Gastroesophageal sphincter (tissue), 4 donors: Measurements from ENCODE around the gene HSBP1. TPM values are rescaled to one million over a fixed set of nuclear protein-coding genes. Genes with fewer than 3 reads are reported as not detected.

ENCODE experiments used
- ATAC-seq: fragments of 150-250 bp; one replicate; pipeline ENCODE4 v1.9.1; 2016; ENCODE audit warnings: mild to moderate bottlenecking, moderate library complexity
- H3K27ac ChIP-seq, 4 donors: fragments of 200-600 bp; sonication (generic) in 3 of 4; 1 replicate in 3 of 4; 2 replicates in 1 of 4; pipeline ENCODE4 v1.5.1; 2016 to 2019
- H3K27me3 ChIP-seq: fragments of 200-600 bp; sonication (generic); one replicate; pipeline ENCODE4 v1.5.1; 2019
- H3K36me3 ChIP-seq, 2 donors: fragments of 200-600 bp; sonication (generic); one replicate each; pipeline ENCODE4 v1.5.1; 2019; ENCODE audit warnings: control low read depth in 1 of 2
- H3K4me1 ChIP-seq, 3 donors: fragments of 200-600 bp; sonication (generic); 1 replicate in 2 of 3; 2 replicates in 1 of 3; pipeline ENCODE4 v1.5.1; 2016 to 2019; ENCODE audit warnings: control low read depth in 2 of 3
- H3K4me3 ChIP-seq, 2 donors: fragments of 200-600 bp; sonication (generic); one replicate each; pipeline ENCODE4 v1.5.1; 2019; ENCODE audit warnings: mild to moderate bottlenecking in 1 of 2, moderate library complexity in 1 of 2
- H3K9me3 ChIP-seq, 3 donors: fragments of 200-600 bp; sonication (generic); one replicate each; pipeline ENCODE4 v1.5.1; 2017 to 2019; ENCODE audit warnings: control low read depth in 2 of 3
- CTCF ChIP-seq, 4 experiments: fragments of 200-600 bp in 2 of 4; fragments of 450-650 bp in 2 of 4; sonication (generic) in 1 of 4; IDR thresholded peaks; one replicate each; pipeline ENCODE4 v1.5.1; 2017 to 2019; ENCODE audit warnings: antibody characterized with exemption in 4 of 4, mild to moderate bottlenecking in 2 of 4, moderate library complexity in 2 of 4
- EP300 ChIP-seq: sonication (generic); formaldehyde crosslinking; IDR thresholded peaks from one replicate; pipeline ENCODE4 v1.6.1; 2017; ENCODE audit warnings: antibody characterized with exemption, mild to moderate bottlenecking
- POLR2A ChIP-seq, 2 donors: fragments of 450-650 bp; IDR thresholded peaks; one replicate each; pipeline ENCODE4 v1.6.1; 2017; ENCODE audit warnings: antibody characterized with exemption in 2 of 2, mild to moderate bottlenecking in 2 of 2, moderate library complexity in 1 of 2
- POLR2AphosphoS5 ChIP-seq: sonication (generic); formaldehyde crosslinking; IDR thresholded peaks from one replicate; pipeline ENCODE4 v1.6.1; 2017; ENCODE audit warnings: antibody characterized with exemption
- WGBS, 2 donors: methylation state at CpG; one replicate each; pipeline ENCODE4 v1.1.5; 2018; ENCODE audit warnings: low coverage in 1 of 2; 5-methylcytosine and 5-hydroxymethylcytosine counted together
- total RNA-seq, 4 donors: library from RNA; depleted of rRNA; stranded (reverse); fragments of >200 nt; gene quantifications; one replicate each; pipeline ENCODE4 v1.1.0, GENCODE V29; 2016

Gene HSBP1
- total RNA-seq, 4 donors from 2014 or later = 9.8 to 66.0 (median 19.3) TPM

- peaks cover 0 to 5% (median 0%) of the 10 kb centered on the region in 3 donors for H3K9me3 ChIP-seq
- H3K4me3 ChIP-seq = no peak overlapping the region
- H3K27me3 ChIP-seq = no peaks in the 10 kb centered on the region
- TF ChIP-seq EP300 (no peak), POLR2A (IDR thresholded peaks at IDR 0.05) (no peak), POLR2AphosphoS5 (no peak), CTCF (IDR thresholded peaks at IDR 0.05) (no peak)
- H3K27ac ChIP-seq = no peak overlapping the region
- 54 to 66% methylated on average over 9 to 10 of the region's 10 CpGs for WGBS, 2 donors
- no peaks in the 10 kb centered on the region for H3K4me1 ChIP-seq
- ATAC-seq = no peak
- no peaks in the 10 kb centered on the region for H3K36me3 ChIP-seq
These were observed 12.8 kb upstream of the HSBP1 start for GRCh38 chr16:83794860-83795554.

DNA sequence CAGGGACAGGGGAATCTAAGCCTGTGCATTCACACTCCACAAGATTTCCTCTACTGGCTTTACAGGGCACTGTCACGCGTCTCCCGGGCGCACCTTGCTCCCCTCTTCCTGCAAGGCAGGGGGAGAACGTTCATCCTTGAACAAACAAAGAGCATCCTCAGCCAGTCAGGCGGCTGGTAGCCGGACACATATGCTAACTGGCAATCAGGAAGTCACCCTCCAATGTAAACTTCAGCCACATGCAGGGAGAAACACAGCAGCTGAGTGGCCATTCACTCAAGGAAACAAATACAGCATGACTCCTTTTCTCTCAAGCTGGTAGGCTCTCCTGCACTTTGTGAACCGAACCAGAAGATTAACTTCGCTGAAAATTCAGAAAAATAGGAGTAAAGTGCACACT is 10.8 kb upstream of the HSBP1 start:
- Histone ChIP-seq H3K4me3 (no peak overlapping the region), H3K27me3 (no peaks in the 10 kb centered on the region), H3K27ac (no peak overlapping the region), H3K4me1 (peaks cover 0 to 4% (median 0%) of the 10 kb centered on the region in 3 donors), H3K36me3 (no peaks in the 10 kb centered on the region), H3K9me3 (peaks cover 0 to 5% (median 0%) of the 10 kb centered on the region in 3 donors)
- no peak for ATAC-seq
- TF ChIP-seq POLR2AphosphoS5 (no peak), EP300 (no peak), CTCF (IDR thresholded peaks at IDR 0.05) (no peak), POLR2A (IDR thresholded peaks at IDR 0.05) (no peak)
- 51 to 63% methylated on average over 4 to 6 of the region's 9 CpGs for WGBS, 2 donors

- TF ChIP-seq CTCF (IDR thresholded peaks at IDR 0.05) = no peak
- no peak for TF ChIP-seq POLR2A (IDR thresholded peaks at IDR 0.05)
- no peak for TF ChIP-seq POLR2AphosphoS5
- TF ChIP-seq EP300 = no peak
- 31 to 88% methylated on average over 1 of the region's 1 CpG for WGBS, 2 donors
- no peak overlapping the region for H3K27ac ChIP-seq
- H3K27me3 ChIP-seq = no peaks in the 10 kb centered on the region
- peaks cover 0 to 14% (median 0%) of the 10 kb centered on the region in 3 donors for H3K4me1 ChIP-seq
- H3K9me3 ChIP-seq = no peaks in the 10 kb centered on the region
- no peaks in the 10 kb centered on the region for H3K36me3 ChIP-seq
- H3K4me3 ChIP-seq = no peak overlapping the region
- no peak for ATAC-seq
These were observed 8.4 kb upstream of the HSBP1 start for GRCh38 chr16:83799336-83799735.

DNA sequence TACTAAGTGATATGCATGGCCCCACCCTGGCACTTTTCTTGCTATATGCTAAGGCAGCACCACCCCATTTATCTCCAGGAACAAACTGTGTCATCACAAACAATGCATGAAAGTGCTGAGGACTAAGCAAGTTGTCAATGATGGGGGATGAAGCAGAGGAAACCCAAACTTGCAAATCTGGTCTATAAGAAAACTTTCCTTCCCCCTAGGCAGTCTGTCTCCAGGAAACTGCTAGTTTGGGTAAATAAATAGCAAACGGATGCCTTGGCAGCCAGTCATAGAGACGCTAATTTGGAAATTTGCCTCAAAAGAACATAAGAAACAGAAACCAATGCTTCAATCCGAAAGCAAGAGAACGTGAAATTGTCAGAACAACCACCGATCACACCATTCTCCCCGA is 5.6 kb upstream of the HSBP1 start:
- ATAC-seq = peak; percentile 39
- TF ChIP-seq POLR2AphosphoS5 = no peak
- TF ChIP-seq POLR2A (IDR thresholded peaks at IDR 0.05) = no peak
- TF ChIP-seq CTCF (IDR thresholded peaks at IDR 0.05) = no peak
- no peak for TF ChIP-seq EP300
- 3 to 5% methylated on average over 5 to 6 of the region's 6 CpGs for WGBS, 2 donors
- Histone ChIP-seq H3K4me3 (peak overlapping the region; percentile 31 to 34), H3K4me1 (peaks cover 0 to 14% (median 0%) of the 10 kb centered on the region in 3 donors), H3K9me3 (no peaks in the 10 kb centered on the region), H3K27me3 (no peaks in the 10 kb centered on the region), H3K36me3 (no peaks in the 10 kb centered on the region), H3K27ac (peak overlapping the region in 3 of 4 donors; percentile 32 to 61 (median 33))

GRCh38 chr16:83802554-83803205 is 5.1 kb upstream of the HSBP1 start:
- Histone ChIP-seq H3K36me3 (no peaks in the 10 kb centered on the region), H3K9me3 (no peaks in the 10 kb centered on the region), H3K27ac (peak overlapping the region in 3 of 4 donors; percentile 32 to 61 (median 33)), H3K27me3 (no peaks in the 10 kb centered on the region), H3K4me1 (peaks cover 0 to 18% (median 0%) of the 10 kb centered on the region in 3 donors), H3K4me3 (peak overlapping the region; percentile 31 to 34)
- 31% methylated on average over 8 to 9 of the region's 11 CpGs for WGBS, 2 donors
- ATAC-seq = no peak
- TF ChIP-seq POLR2A (IDR thresholded peaks at IDR 0.05) = no peak
- TF ChIP-seq CTCF (IDR thresholded peaks at IDR 0.05) = no peak
- TF ChIP-seq EP300 = no peak
- TF ChIP-seq POLR2AphosphoS5 = no peak
